ENCODE data around the gene UQCRHL.

GRCh38 chr1:15796086-15796462, 11.4 kb downstream of the UQCRHL start:
- TF ChIP-seq TAF1 (IDR thresholded peaks at IDR 0.05; ENCODE audit: low read depth) (no peak), RAD21 (IDR thresholded peaks at IDR 0.05; ENCODE audit: low read depth) (no peak), EP300 (IDR thresholded peaks at IDR 0.05; ENCODE audit: borderline replicate concordance) (no peak), TCF12 (IDR thresholded peaks at IDR 0.05; ENCODE audit: low read depth) (no peak), USF1 (IDR thresholded peaks at IDR 0.05) (no peak), MAX (IDR thresholded peaks at IDR 0.05) (no peak), CEBPB (IDR thresholded peaks at IDR 0.05) (no peak), REST (IDR thresholded peaks at IDR 0.05; ENCODE audit: low read depth) (no peak), YY1 (IDR thresholded peaks at IDR 0.05; ENCODE audit: low read depth) (no peak), ZBTB7A (IDR thresholded peaks at IDR 0.05; ENCODE audit: low read depth) (no peak)
